Peyer's patch (tissue), 4 donors: ENCODE results near the gene MGLL.

Experiments
- CTCF ChIP-seq, 6 experiments: fragments of 450-650 bp in 4 of 6; fragments of 200-600 bp in 2 of 6; sonication (generic) in 1 of 6; IDR thresholded peaks; one replicate each; pipeline ENCODE4 v1.5.1; 2017 to 2019; ENCODE audit warnings: antibody characterized with exemption in 6 of 6, mild to moderate bottlenecking in 3 of 6, moderate library complexity in 1 of 6
- POLR2A ChIP-seq, 2 donors: fragments of 450-650 bp; IDR thresholded peaks; one replicate each; pipeline ENCODE4 v1.5.1; 2017; ENCODE audit warnings: antibody characterized with exemption in 2 of 2, mild to moderate bottlenecking in 2 of 2, moderate library complexity in 2 of 2

GRCh38 chr3:127675651-127676391 lies 146.5 kb downstream of the MGLL start:
- TF ChIP-seq CTCF (IDR thresholded peaks at IDR 0.05) (no peak), POLR2A (IDR thresholded peaks at IDR 0.05) (no peak)
